Measurements from ENCODE around the gene ABLIM1.

DNA sequence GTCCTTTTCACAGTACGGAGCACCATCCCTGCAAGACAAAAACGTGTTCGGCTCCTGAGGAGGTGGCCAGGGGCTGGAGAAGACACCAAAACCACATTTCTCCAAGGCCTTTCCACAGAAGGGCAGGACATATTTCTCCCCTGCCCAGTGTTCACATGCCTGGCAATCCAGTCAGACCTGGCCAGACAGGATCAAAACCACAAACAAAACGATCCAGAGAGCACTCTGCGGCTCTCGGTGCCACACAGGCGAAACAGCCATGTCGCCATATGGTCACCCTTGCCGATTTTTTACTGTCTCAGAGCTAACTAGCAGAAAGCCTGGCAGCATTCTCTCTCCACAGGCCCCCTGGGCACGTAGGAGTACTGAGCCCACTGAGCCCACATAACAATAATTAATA, 113.0 kb downstream of the ABLIM1 start:
- TF ChIP-seq, protein P1, sequence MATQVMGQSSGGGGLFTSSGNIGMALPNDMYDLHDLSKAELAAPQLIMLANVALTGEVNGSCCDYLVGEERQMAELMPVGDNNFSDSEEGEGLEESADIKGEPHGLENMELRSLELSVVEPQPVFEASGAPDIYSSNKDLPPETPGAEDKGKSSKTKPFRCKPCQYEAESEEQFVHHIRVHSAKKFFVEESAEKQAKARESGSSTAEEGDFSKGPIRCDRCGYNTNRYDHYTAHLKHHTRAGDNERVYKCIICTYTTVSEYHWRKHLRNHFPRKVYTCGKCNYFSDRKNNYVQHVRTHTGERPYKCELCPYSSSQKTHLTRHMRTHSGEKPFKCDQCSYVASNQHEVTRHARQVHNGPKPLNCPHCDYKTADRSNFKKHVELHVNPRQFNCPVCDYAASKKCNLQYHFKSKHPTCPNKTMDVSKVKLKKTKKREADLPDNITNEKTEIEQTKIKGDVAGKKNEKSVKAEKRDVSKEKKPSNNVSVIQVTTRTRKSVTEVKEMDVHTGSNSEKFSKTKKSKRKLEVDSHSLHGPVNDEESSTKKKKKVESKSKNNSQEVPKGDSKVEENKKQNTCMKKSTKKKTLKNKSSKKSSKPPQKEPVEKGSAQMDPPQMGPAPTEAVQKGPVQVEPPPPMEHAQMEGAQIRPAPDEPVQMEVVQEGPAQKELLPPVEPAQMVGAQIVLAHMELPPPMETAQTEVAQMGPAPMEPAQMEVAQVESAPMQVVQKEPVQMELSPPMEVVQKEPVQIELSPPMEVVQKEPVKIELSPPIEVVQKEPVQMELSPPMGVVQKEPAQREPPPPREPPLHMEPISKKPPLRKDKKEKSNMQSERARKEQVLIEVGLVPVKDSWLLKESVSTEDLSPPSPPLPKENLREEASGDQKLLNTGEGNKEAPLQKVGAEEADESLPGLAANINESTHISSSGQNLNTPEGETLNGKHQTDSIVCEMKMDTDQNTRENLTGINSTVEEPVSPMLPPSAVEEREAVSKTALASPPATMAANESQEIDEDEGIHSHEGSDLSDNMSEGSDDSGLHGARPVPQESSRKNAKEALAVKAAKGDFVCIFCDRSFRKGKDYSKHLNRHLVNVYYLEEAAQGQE (IDR thresholded peaks at IDR 0.05; ENCODE audit: unreplicated experiment): no peak
- TF ChIP-seq, protein P2, sequence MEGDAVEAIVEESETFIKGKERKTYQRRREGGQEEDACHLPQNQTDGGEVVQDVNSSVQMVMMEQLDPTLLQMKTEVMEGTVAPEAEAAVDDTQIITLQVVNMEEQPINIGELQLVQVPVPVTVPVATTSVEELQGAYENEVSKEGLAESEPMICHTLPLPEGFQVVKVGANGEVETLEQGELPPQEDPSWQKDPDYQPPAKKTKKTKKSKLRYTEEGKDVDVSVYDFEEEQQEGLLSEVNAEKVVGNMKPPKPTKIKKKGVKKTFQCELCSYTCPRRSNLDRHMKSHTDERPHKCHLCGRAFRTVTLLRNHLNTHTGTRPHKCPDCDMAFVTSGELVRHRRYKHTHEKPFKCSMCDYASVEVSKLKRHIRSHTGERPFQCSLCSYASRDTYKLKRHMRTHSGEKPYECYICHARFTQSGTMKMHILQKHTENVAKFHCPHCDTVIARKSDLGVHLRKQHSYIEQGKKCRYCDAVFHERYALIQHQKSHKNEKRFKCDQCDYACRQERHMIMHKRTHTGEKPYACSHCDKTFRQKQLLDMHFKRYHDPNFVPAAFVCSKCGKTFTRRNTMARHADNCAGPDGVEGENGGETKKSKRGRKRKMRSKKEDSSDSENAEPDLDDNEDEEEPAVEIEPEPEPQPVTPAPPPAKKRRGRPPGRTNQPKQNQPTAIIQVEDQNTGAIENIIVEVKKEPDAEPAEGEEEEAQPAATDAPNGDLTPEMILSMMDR (conservative IDR thresholded peaks at IDR 0.05; ENCODE audit: low read depth in 2 of 2): no peak
- no peak for TF ChIP-seq EZH2phosphoT487 (IDR thresholded peaks at IDR 0.05; ENCODE audit: unreplicated experiment)
- no peak for TF ChIP-seq POLR2AphosphoS5 (IDR thresholded peaks at IDR 0.05; ENCODE audit: low read depth)
- no peak for TF ChIP-seq EZH2 (IDR thresholded peaks at IDR 0.05; ENCODE audit: low read depth, unreplicated experiment)
- TF ChIP-seq NANOG (IDR thresholded peaks at IDR 0.05; ENCODE audit: borderline replicate concordance): no peak
- TF ChIP-seq STAT1 (IDR thresholded peaks at IDR 0.05; ENCODE audit: unreplicated experiment): no peak
- TF ChIP-seq, protein P3, sequence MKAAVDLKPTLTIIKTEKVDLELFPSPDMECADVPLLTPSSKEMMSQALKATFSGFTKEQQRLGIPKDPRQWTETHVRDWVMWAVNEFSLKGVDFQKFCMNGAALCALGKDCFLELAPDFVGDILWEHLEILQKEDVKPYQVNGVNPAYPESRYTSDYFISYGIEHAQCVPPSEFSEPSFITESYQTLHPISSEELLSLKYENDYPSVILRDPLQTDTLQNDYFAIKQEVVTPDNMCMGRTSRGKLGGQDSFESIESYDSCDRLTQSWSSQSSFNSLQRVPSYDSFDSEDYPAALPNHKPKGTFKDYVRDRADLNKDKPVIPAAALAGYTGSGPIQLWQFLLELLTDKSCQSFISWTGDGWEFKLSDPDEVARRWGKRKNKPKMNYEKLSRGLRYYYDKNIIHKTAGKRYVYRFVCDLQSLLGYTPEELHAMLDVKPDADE (IDR thresholded peaks at IDR 0.05): no peak
- no peak for TF ChIP-seq CREB1 (CRISPR knock-in tag; IDR thresholded peaks at IDR 0.05; ENCODE audit: low read depth)
